Subcutaneous adipose tissue (tissue), 4 donors: Measurements from ENCODE around the gene DAP. TPM values are rescaled to one million over a fixed set of nuclear protein-coding genes. Genes with fewer than 3 reads are reported as not detected.

Experiments
- CTCF ChIP-seq: fragments of 450-650 bp; IDR thresholded peaks from one replicate; pipeline ENCODE4 v1.5.1; 2016; ENCODE audit warnings: low read depth, mild to moderate bottlenecking, control low read depth, antibody characterized with exemption, moderate library complexity
- total RNA-seq, 4 donors: library from RNA; depleted of rRNA; stranded (reverse); fragments of >200 nt; gene quantifications; one replicate each; pipeline ENCODE4 v1.1.0, GENCODE V29; 2016

DAP gene
- total RNA-seq, 4 donors from 2014 or later = 52.9 to 56.7 (median 53.6) TPM

DNA sequence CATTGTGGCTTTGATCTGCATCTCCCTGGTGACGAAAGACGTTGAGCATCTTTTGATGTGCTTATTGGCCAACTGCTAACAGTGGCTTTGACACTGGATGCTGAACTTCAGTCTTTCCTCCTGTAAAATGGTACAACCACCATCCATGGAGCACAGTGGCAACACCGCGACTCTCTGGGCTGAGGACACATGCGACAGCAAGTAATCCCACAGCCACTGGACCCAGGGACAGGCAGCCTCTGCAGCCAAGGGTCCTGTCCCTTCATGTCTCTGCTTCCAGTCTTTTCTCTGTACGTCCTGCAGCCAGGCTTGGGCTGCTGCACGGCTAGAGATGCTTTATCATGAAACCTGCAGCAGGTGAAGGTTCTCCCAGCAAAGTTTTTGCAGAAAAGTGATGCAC is 83.5 kb downstream of the DAP start:
- no peak for TF ChIP-seq CTCF

DNA sequence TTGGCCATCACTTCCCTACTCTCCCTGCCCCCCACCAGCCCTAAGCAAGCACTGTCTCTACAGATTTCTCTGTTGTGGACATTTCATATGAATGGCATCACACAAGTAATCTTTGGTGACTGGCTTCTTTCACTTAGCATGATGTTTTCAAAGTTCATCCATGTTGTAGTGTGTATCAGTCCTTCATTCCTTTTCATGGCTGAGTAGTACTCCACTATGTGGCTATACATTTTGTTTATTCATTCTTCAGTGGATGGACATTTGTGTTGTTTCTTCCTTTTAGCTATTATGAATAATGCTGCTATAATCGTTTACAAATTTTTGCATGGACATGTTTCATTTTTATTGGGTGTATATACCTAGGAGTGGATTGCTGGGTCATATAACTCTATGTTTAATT is 84.1 kb downstream of the DAP start:
- TF ChIP-seq CTCF = no peak

DNA sequence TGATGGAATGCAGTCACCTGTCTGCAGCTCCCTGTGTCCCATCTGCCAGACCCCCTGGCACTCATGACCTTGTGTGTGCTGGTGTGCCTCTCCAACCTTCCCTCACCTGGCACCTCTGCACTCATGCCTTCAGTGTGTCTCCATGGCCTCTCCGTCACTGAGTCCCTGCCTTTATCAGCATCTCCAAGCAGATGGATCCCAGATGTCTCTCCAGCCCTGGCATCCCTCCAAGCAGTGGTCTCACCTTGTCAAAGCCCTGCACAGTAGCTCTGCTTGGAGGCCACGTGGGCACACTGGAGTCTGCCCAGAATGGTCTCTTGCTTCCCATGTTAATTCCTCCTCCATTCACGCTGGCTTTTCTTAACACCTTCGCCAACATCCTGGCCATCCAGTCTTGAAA is 84.8 kb downstream of the DAP start:
- no peak for TF ChIP-seq CTCF

DNA sequence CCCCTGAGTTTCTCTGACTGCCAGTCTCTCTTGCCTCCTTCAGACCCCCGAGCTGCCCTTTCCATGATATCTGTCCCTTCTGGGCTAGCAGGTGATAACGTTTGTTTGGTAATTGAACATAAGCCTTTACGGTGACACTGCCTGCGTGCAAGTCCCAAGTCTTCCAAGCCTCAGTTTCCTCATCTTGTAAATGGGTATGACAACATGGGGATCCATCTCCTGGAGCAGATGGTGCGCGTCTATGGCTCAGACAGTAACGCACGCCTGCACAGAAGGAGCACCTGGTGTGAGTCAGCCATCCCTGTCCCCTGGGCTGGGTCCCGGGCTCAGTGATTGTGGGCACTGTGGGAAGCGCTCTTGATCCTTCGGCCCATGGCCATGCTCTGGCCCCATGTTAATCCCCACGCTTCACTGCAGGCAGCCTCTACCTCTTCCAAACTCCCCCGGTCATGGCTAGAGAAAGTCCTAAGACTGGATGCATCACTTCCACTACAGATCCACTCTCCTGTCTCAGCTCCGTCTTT is 85.8 kb downstream of the DAP start:
- TF ChIP-seq CTCF = no peak

GRCh38 chr5:10674582-10674981 is 86.5 kb downstream of the DAP start:
- no peak for TF ChIP-seq CTCF

- no peak for TF ChIP-seq CTCF
Measured at GRCh38 chr5:10674096-10674495, 86.9 kb downstream of the DAP start.

DNA sequence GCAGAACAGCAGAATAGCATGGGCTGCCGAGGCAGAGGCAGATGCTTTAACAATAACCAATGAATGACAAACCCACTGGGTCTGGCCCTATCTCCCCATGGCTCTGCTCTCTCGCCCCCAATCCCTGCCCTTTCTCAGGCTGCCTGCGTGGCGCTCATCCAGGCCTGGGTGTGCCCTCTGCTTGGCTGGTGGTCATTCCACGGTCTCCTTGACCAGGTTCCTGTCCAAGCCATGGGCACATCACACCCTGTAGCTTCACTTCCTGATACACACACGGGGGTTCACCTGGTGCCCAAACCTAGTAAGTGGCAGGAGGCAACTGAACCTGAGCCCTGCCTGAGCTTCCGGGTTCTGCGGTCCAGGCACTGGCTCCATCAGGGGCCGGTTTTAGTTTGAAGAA is 87.6 kb downstream of the DAP start:
- no peak for TF ChIP-seq CTCF
